ENCODE results near the gene ZNF580.

The ZNF580 gene

GRCh38 chr19:55605637-55606470 is 34.9 kb upstream of the ZNF580 start, which contains the start of gene ZNF865:
TSS of gene ZNF865 (plus strand) at chr19:55605647. CDS start at chr19:55613619, 7,972 bp downstream.
- DNase-seq (ENCODE audit: low spot score) = peak; percentile 68
- POLR2A ChIA-PET (ENCODE audit: low non-redundant PET) = interaction anchor here (0.6 to 1.0 kb wide), 3 partner anchors 19 to 254 kb away, joined by 3 to 10 read pairs (median 3); partner anchors contain the start of gene ZNF784
- TF ChIP-seq, protein P1, sequence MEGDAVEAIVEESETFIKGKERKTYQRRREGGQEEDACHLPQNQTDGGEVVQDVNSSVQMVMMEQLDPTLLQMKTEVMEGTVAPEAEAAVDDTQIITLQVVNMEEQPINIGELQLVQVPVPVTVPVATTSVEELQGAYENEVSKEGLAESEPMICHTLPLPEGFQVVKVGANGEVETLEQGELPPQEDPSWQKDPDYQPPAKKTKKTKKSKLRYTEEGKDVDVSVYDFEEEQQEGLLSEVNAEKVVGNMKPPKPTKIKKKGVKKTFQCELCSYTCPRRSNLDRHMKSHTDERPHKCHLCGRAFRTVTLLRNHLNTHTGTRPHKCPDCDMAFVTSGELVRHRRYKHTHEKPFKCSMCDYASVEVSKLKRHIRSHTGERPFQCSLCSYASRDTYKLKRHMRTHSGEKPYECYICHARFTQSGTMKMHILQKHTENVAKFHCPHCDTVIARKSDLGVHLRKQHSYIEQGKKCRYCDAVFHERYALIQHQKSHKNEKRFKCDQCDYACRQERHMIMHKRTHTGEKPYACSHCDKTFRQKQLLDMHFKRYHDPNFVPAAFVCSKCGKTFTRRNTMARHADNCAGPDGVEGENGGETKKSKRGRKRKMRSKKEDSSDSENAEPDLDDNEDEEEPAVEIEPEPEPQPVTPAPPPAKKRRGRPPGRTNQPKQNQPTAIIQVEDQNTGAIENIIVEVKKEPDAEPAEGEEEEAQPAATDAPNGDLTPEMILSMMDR (conservative IDR thresholded peaks at IDR 0.05; ENCODE audit: low read depth) = peak; percentile 86
- CTCF ChIA-PET = interaction anchor here (0.5 to 1.5 kb wide), 18 partner anchors 11 to 1251 kb away, joined by 3 to 5 read pairs (median 3); partner anchors contain the start of gene ZNF784
- H3K27ac ChIP-seq = peak within 1 kb of the TSS; percentile 98

DNA sequence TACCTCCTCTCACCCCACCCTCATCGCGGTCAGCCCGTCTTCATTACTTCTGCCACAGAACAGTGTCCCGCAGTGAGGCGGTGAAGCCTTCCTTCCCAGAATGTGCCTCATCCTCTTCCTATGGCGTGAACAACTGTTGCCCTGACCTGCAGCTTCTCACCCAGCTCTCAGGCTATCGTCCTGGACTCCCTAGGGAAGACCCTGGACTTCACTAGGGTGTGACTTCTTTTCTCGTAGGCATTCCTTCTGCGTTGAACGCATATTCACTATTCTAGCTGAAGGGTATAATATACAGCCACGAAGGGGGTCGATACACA is 34.4 kb upstream of the ZNF580 start:
- peak overlapping the region; percentile 98 for H3K27ac ChIP-seq
- CTCF ChIA-PET = interaction anchor here (0.5 to 1.5 kb wide), 16 partner anchors 11 to 1252 kb away, joined by 3 to 5 read pairs (median 3); partner anchors contain the start of gene ZNF784
- DNase-seq (ENCODE audit: low spot score) = no peak
- TF ChIP-seq, protein P1 (conservative IDR thresholded peaks at IDR 0.05; ENCODE audit: low read depth) = no peak
- POLR2A ChIA-PET (ENCODE audit: low non-redundant PET) = interaction anchor here (0.6 kb wide), 1 partner anchor 33 kb away, joined by 10 read pairs; no protein-coding TSS in a partner anchor

GRCh38 chr19:55606817-55607216 is 34.0 kb upstream of the ZNF580 start:
- DNase-seq (ENCODE audit: low spot score) = no peak
- H3K27ac ChIP-seq = peak overlapping the region; percentile 98
- TF ChIP-seq, protein P1 (conservative IDR thresholded peaks at IDR 0.05; ENCODE audit: low read depth) = no peak
- POLR2A ChIA-PET (ENCODE audit: low non-redundant PET) = interaction anchor here (0.6 kb wide), 1 partner anchor 32 kb away, joined by 10 read pairs; no protein-coding TSS in a partner anchor
- CTCF ChIA-PET = interaction anchor here (0.6 to 1.5 kb wide), 15 partner anchors 10 to 1252 kb away, joined by 3 to 5 read pairs (median 3); no protein-coding TSS in a partner anchor

DNA sequence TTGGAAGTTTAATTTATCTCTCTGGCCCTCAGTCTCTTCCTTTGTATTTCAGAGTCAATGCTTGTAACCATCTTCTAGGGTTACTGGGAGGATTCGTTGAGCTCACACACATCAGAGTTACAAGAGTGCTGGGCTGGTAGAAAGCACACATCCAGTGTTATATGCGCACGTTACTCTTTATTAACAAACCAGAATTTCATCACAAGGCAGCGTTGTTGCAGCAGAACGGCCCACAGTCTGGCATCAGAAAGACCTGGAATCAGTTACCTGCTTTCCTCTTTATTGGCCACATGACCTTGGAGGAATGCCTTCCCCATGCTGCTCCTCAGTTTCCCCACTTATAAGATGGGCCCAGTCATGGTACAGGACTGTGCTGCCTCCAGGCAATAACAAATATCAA is 31.5 kb upstream of the ZNF580 start:
- no peak for DNase-seq (ENCODE audit: low spot score)
- CTCF ChIA-PET = no interaction called here

GRCh38 chr19:55611300-55611982 is 29.4 kb upstream of the ZNF580 start:
- H3K27ac ChIP-seq = peak overlapping the region; percentile 1; the same call in 1 of the 2 replicates
- ChIA-PET POLR2A (ENCODE audit: low non-redundant PET) (no interaction called here), CTCF (interaction anchor here (0.9 kb wide), 1 partner anchor 20 kb away, joined by 3 read pairs; no protein-coding TSS in a partner anchor)
- TF ChIP-seq, protein P1 (conservative IDR thresholded peaks at IDR 0.05; ENCODE audit: low read depth) = no peak
- no peak for DNase-seq (ENCODE audit: low spot score)

More for the DNA sequence above, 31.5 kb upstream of the ZNF580 start:
- TF ChIP-seq, protein P1 (conservative IDR thresholded peaks at IDR 0.05; ENCODE audit: low read depth) = no peak
- no peak overlapping the region for H3K27ac ChIP-seq
- POLR2A ChIA-PET (ENCODE audit: low non-redundant PET) = no interaction called here
